ENCODE results near the gene ACBD5.
"Not testable (repeated sequence)": the region's sequence is repeated elsewhere in the genome, so short reads cannot be mapped to it uniquely, and the experiment has no call there.

ACBD5 gene

DNA sequence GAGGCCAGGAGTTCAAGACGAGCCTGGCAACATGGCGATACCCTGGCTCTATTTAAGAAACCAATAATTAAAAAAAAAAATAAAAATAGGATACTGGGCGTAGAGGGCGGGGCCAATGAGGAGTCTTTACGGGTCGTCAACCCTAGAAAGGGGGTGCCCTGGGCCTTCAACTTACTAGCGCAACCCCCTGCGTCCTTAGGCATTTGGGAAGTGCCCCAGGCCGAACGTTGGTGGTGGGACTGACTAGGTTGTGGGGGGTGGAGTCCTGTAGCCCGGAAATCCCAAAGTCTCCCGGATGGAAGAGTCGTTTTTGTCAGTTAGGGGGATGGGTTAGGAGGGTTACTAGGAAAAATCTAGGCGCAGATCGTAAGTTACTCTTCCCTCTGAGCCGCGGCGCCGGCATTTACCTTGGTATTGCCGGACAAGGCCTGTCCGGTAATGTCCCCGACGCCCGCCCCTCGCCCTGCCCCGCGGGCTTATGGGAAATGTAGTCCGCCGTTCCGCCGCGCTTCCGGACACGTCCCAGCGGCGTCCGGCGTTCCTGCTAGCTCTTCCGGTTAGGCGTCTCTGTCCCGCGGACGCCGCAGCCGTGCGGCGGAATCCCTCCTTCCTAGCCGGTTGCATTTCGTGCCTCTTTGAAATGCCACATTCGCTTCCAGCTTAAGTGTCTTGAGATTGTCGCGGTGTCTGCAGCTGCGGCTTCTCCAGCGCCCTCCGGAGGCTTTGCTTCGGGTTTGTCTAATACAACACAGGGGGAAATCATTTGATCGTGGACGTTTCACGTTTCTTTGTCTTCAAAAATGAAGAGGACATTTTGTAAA, 1.3 kb upstream of the ACBD5 start:
- peak; percentile 20 to 94 (median 83) for DNase-seq

- peak in 14 of 56 donors; percentile 44 to 77 (median 52) for DNase-seq
Observed at GRCh38 chr10:27241010-27241651, 534 bp upstream of the ACBD5 start.

- DNase-seq = not testable (repeated sequence)
Observed at GRCh38 chr10:27237531-27237930, 3.1 kb downstream of the ACBD5 start.

- not testable (repeated sequence) for DNase-seq
Observed at GRCh38 chr10:27236589-27237128, 3.9 kb downstream of the ACBD5 start.

GRCh38 chr10:27235706-27236105, 4.9 kb downstream of the ACBD5 start:
- DNase-seq = no peak

GRCh38 chr10:27230022-27230421, 10.6 kb downstream of the ACBD5 start:
- DNase-seq = no peak

DNA sequence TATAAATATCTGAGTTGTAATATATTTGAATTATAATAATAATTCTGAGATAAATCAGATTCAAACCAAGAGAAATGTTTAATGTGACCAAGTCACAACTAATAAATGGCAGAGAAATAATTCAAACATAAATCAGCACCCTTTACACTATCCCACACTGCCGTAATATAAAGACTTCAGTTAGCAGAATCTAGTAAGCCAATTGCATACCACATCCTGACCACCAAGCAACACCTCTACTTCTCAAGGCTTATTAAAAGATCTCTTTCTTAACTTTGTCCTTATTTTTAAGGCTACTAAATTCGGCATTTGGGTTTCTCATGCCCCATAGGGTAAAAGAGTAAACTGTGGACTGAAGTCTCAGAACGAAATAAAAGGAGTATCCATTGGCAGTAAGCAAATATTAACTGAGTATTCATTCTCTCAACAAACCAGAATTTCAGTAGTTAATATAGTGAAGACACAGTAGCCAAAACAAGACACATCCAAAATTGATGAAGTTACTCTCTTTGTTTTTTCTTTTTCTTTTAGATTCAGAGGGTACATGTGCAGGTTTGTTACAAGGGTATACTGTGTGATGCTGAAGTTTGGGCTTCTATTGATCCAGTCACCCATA, 14.8 kb downstream of the ACBD5 start:
- no peak for DNase-seq

- DNase-seq = no peak
Observed at GRCh38 chr10:27225011-27225590, 15.5 kb downstream of the ACBD5 start.

DNA sequence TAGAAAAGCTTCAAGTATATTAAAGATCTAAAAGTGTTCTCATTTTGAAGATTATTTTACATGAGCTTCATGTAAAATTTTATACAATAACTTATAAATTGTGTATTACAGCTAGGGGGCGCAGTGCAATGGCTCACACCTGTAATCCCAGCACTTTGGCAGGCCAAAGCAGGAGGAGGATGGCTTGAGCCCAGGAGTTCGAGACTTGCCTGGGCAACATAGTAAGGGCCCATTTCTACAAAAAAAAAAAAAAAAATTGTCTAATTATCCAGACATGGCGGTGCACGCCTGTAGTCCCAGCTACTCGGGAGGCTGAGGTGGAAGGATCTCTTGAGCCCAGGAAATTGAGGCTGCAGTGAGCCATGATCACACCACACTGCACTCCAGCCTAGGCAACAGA, 16.6 kb downstream of the ACBD5 start:
- no peak for DNase-seq

GRCh38 chr10:27207350-27207749, 33.2 kb downstream of the ACBD5 start:
- DNase-seq = no peak

GRCh38 chr10:27203806-27204205, 36.8 kb downstream of the ACBD5 start:
- DNase-seq = no peak

- DNase-seq = no peak
Observed at GRCh38 chr10:27197980-27198620, 42.5 kb downstream of the ACBD5 start.

GRCh38 chr10:27192284-27192683, 48.3 kb downstream of the ACBD5 start:
- DNase-seq = peak in 11 of 56 donors; percentile 1 to 38 (median 10)

- DNase-seq = no peak
Observed at GRCh38 chr10:27190508-27190907, 50.1 kb downstream of the ACBD5 start.

- DNase-seq = no peak
Observed at GRCh38 chr10:27188897-27189296, 51.7 kb downstream of the ACBD5 start.

GRCh38 chr10:27188259-27188658, 52.3 kb downstream of the ACBD5 start:
- DNase-seq = no peak

DNA sequence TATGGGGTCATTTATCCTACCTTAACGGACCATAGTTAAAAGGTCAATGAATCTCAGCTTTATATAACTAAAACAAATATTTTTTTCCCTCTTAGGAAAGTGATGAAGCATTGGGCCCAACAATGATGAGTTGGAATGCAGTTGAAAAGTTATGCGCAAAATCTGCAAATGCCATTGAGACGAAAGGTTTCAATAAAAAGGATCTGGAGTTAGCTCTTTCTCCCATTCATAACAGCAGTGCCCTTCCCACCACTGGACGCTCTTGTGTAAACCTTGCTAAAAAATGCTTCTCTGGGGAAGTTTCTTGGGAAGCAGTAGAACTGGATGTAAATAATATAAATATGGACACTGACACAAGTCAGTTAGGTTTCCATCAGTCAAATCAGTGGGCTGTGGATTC, 70.7 kb downstream of the ACBD5 start:
- no peak for DNase-seq

GRCh38 chr10:27158421-27158820, 82.2 kb downstream of the ACBD5 start:
- DNase-seq = no peak

DNA sequence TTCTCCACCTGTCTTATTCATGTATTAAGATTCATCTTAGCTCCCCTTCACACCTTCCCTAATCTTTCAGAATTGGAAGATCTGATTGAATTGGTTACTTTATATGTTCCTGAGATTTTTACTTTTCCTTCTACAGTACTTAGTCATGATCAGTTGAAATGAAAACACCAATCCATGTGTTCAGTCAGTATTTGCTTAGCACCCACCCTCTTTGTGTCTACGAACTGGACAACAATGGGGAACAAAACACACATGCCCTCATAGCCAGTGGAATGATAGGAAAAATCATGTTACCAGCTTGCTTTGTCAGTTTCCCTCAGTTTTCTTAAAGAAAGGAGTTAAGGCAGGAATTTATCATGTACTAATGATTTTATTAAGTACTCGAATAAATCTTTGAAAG, 83.4 kb downstream of the ACBD5 start:
- DNase-seq = no peak

GRCh38 chr10:27156566-27156965, 84.0 kb downstream of the ACBD5 start:
- DNase-seq = not testable (repeated sequence)

DNA sequence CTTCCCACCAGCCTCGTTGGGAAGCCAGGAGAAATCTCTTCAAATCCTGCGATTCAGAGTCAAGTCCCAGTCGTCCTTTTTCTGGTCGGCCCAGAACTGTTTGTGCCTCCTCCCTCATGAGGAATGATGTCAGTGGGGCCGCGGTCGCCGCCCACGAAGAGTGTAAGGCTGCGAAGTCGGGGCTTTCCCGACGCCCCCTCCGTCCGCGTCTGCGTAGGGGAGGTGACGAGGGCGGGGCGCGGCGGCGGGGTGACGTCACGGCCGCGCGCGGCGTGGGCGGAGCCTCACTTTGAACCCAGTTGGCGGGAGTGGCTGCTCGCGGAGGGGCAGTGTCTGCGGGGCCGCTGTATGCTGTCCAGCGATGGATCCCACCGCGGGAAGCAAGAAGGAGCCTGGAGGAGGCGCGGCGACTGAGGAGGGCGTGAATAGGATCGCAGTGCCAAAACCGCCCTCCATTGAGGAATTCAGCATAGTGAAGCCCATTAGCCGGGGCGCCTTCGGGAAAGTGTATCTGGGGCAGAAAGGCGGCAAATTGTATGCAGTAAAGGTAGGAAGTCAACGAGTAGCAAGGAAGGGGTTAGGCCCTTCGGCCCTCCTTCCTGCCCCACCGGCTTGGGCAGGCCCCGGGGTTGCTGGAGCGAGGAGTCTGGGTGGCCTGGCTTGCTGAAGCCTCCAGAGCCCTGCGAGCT, 85.4 kb downstream of the ACBD5 start, which contains the start of gene MASTL:
TSS of gene MASTL (plus strand) at position 287 of the 689 bp plus-strand sequence. CDS start at position 362, 75 bp downstream.
- DNase-seq = peak; percentile 36 to 93 (median 80)
